HepG2 (cell line): ENCODE data around the gene DAZAP1. TPM values are rescaled to one million over a fixed set of nuclear protein-coding genes. Genes with fewer than 3 reads are reported as not detected.
A peak's percentile ranks its signal among the peaks of the same experiment; 100 is the strongest.

Experiments used
- AHR ChIP-seq: IDR thresholded peaks from 2 replicates; pipeline ENCODE4 v1.6.1; 2018; ENCODE audit warnings: missing genetic modification reagents, missing compliant biosample characterization
- ARNT2 ChIP-seq: sonication (generic); formaldehyde crosslinking; IDR thresholded peaks from 2 replicates; pipeline ENCODE4 v1.8.0; 2022; ENCODE audit warnings: mild to moderate bottlenecking, low read depth, missing genetic modification reagents, moderate library complexity
- ATF6 ChIP-seq: sonication (generic); formaldehyde crosslinking; conservative IDR thresholded peaks from 2 replicates; pipeline ENCODE4 v1.4.0; 2020; ENCODE audit warnings: missing genetic modification reagents
- CHD2 ChIP-seq: IDR thresholded peaks from 2 replicates; pipeline ENCODE4 v1.6.1; 2011; ENCODE audit warnings: low read depth, low read length, improper control_type of control experiment
- ELF3 ChIP-seq: IDR thresholded peaks from 2 replicates; pipeline ENCODE4 v1.6.1; 2016; ENCODE audit warnings: missing genetic modification reagents, missing compliant biosample characterization
- FOXP4 ChIP-seq: sonication (generic); formaldehyde crosslinking; IDR thresholded peaks from 2 replicates; pipeline ENCODE4 v1.4.0; 2020; ENCODE audit warnings: missing genetic modification reagents
- MTF1 ChIP-seq: sonication (generic); formaldehyde crosslinking; IDR thresholded peaks from 2 replicates; pipeline ENCODE4 v1.5.0; 2020; ENCODE audit warnings: missing genetic modification reagents
- MTF2 ChIP-seq: sonication (generic); formaldehyde crosslinking; IDR thresholded peaks from 2 replicates; pipeline ENCODE4 v1.5.0; 2020; ENCODE audit warnings: missing genetic modification reagents, borderline replicate concordance
- NR2F2 ChIP-seq: IDR thresholded peaks from 2 replicates; pipeline ENCODE4 v1.6.1; 2012; ENCODE audit warnings: low read depth, inconsistent platforms, borderline replicate concordance
- POLR2A ChIP-seq, 2 experiments: IDR thresholded peaks; 2 replicates each; pipeline ENCODE4 v1.6.1; 2011; ENCODE audit warnings: low read depth in 2 of 2, low read length in 2 of 2, mild to moderate bottlenecking in 1 of 2, moderate library complexity in 1 of 2; ENCODE audit not compliant: insufficient read depth in 1 of 2
- SMAD9 ChIP-seq: sonication (generic); formaldehyde crosslinking; IDR thresholded peaks from 2 replicates; pipeline ENCODE4 v1.5.1; 2020; ENCODE audit warnings: mild to moderate bottlenecking, missing genetic modification reagents
- TAF1 ChIP-seq: sonication (generic); formaldehyde crosslinking; IDR thresholded peaks from 2 replicates; pipeline ENCODE4 v1.4.0; 2020; ENCODE audit warnings: missing genetic modification reagents
- UBTF ChIP-seq: sonication (generic); formaldehyde crosslinking; IDR thresholded peaks from 2 replicates; pipeline ENCODE4 v1.4.0; 2020; ENCODE audit warnings: mild to moderate bottlenecking, missing genetic modification reagents
- ZBTB20 ChIP-seq: sonication (generic); formaldehyde crosslinking; IDR thresholded peaks from 2 replicates; pipeline ENCODE4 v1.8.1; 2023; ENCODE audit warnings: missing genetic modification reagents, low read depth, mild to moderate bottlenecking, borderline replicate concordance
- ZNF101 ChIP-seq: sonication (generic); formaldehyde crosslinking; IDR thresholded peaks from 2 replicates; pipeline ENCODE4 v1.4.0; 2020; ENCODE audit warnings: mild to moderate bottlenecking, low read depth, missing genetic modification reagents, borderline replicate concordance
- ZNF138 ChIP-seq: sonication (generic); formaldehyde crosslinking; IDR thresholded peaks from 2 replicates; pipeline ENCODE4 v1.5.0; 2020; ENCODE audit warnings: mild to moderate bottlenecking, low read depth, missing genetic modification reagents
- ZNF256 ChIP-seq: sonication (generic); formaldehyde crosslinking; conservative IDR thresholded peaks from 2 replicates; pipeline ENCODE4 v1.4.0; 2020; ENCODE audit warnings: missing genetic modification reagents
- ZNF275 ChIP-seq: sonication (generic); formaldehyde crosslinking; IDR thresholded peaks from 2 replicates; pipeline ENCODE4 v1.8.0; 2022; ENCODE audit warnings: missing genetic modification reagents, mild to moderate bottlenecking, inconsistent platforms, borderline replicate concordance
- ZNF430 ChIP-seq: sonication (generic); formaldehyde crosslinking; IDR thresholded peaks from 2 replicates; pipeline ENCODE4 v1.9.0; 2021; ENCODE audit warnings: mild to moderate bottlenecking, missing genetic modification reagents
- ZNF496 ChIP-seq: sonication (generic); formaldehyde crosslinking; IDR thresholded peaks from 2 replicates; pipeline ENCODE4 v1.8.1; 2023; ENCODE audit warnings: mild to moderate bottlenecking, moderate library complexity, missing genetic modification reagents; ENCODE audit not compliant: insufficient replicate concordance
- ZNF674 ChIP-seq: sonication (generic); formaldehyde crosslinking; IDR thresholded peaks from 2 replicates; pipeline ENCODE4 v1.5.0; 2020; ENCODE audit warnings: low read depth, mild to moderate bottlenecking, missing genetic modification reagents
- ZNF83 ChIP-seq: sonication (generic); formaldehyde crosslinking; IDR thresholded peaks from 2 replicates; pipeline ENCODE4 v1.4.0; 2020; ENCODE audit warnings: missing genetic modification reagents, mild to moderate bottlenecking, borderline replicate concordance
- polyA plus RNA-seq, 8 experiments: library from polyadenylated mRNA; depleted of rRNA in 3 of 8; stranded (reverse) in 7 of 8; unstranded in 1 of 8; fragments of >200 nt; fragmentation: Illumina TruSeq in 4 of 8; extraction: Trizol in 4 of 8; gene quantifications; 2 replicates each; pipeline versions ENCODE4 v1.2.1 to v1.2.3, GENCODE V29; 2011 to 2016; ENCODE audit warnings: low read depth in 4 of 8, missing spikeins in 1 of 8, mixed read lengths in 1 of 8; ENCODE audit not compliant: insufficient read depth in 1 of 8
- total RNA-seq, 5 experiments: library from RNA; depleted of rRNA; stranded (reverse); fragments of >200 nt; fragmentation: Illumina TruSeq; extraction: Trizol; gene quantifications; 2 replicates each; pipeline ENCODE4 v1.2.3, GENCODE V29; 2016; ENCODE audit warnings: low read depth in 1 of 5

DAZAP1 gene
- total and polyA plus RNA-seq, 2 of the 13 experiments (the other 11 are each of a cell fraction or from before 2014, with no cell fraction given), result 63.3 to 79.2 TPM

- TF ChIP-seq ZNF101 (CRISPR knock-in tag) (no peak), ZBTB20 (CRISPR knock-in tag) (no peak), AHR (CRISPR knock-in tag) (no peak), NR2F2 (no peak), ZNF83 (CRISPR knock-in tag) (no peak), ZNF496 (CRISPR knock-in tag) (no peak), ZNF138 (CRISPR knock-in tag) (no peak), ARNT2 (CRISPR knock-in tag) (no peak), ZNF275 (no peak), ZNF256 (CRISPR knock-in tag) (no peak), ZNF674 (CRISPR knock-in tag) (no peak), MTF1 (CRISPR knock-in tag) (no peak), SMAD9 (CRISPR knock-in tag) (0 out of 2 replicates have a peak, but pooled peaks have one; percentile 48), CHD2 (no peak), TAF1 (no peak), POLR2A (IDR thresholded peaks at IDR 0.05; ENCODE audit: insufficient read depth in 1 of 2, low read depth in 2 of 2, low read length in 2 of 2) (peak in 1 of 2 experiments; percentile 14; a peak in 2 of 4 replicates), UBTF (peak; percentile 41; the same call in 1 of the 2 replicates), MTF2 (CRISPR knock-in tag) (no peak), ZNF430 (CRISPR knock-in tag) (peak; percentile 62; the same call in 1 of the 2 replicates), FOXP4 (CRISPR knock-in tag) (0 out of 2 replicates have a peak, but pooled peaks have one; percentile 12), ATF6 (CRISPR knock-in tag) (no peak), ELF3 (CRISPR knock-in tag) (no peak)
These were observed 17.0 kb downstream of the DAZAP1 start (continued) for GRCh38 chr19:1424192-1424955.
